GM12891 (cell line): ENCODE measurements around the gene CAMTA1.

Experiments
- PAX5 ChIP-seq: IDR thresholded peaks from 2 replicates; pipeline ENCODE4 v1.6.1; 2011; ENCODE audit warnings: low read length, moderate library complexity, mild to moderate bottlenecking; ENCODE audit not compliant: insufficient read depth, severe bottlenecking
- POLR2A ChIP-seq: IDR thresholded peaks from 2 replicates; pipeline ENCODE4 v1.6.1; 2011; ENCODE audit warnings: low read depth, low read length, control low read depth
- POLR2AphosphoS5 ChIP-seq: IDR thresholded peaks from 2 replicates; pipeline ENCODE4 v1.6.1; 2011; ENCODE audit warnings: low read depth, low read length, control low read depth
- POU2F2 ChIP-seq: IDR thresholded peaks from 2 replicates; pipeline ENCODE4 v1.6.1; 2011; ENCODE audit warnings: low read depth, mild to moderate bottlenecking, control low read depth, low read length, moderate library complexity
- TAF1 ChIP-seq: IDR thresholded peaks from 2 replicates; pipeline ENCODE4 v1.6.1; 2011; ENCODE audit warnings: low read depth, low read length, control low read depth

GRCh38 chr1:7491818-7492173 is 706.5 kb downstream of the CAMTA1 start:
- TF ChIP-seq POLR2AphosphoS5, result no peak
- TF ChIP-seq POLR2A, result no peak
- no peak for TF ChIP-seq TAF1
- no peak for TF ChIP-seq POU2F2
- TF ChIP-seq PAX5, result no peak
